GM12878 (cell line): ENCODE measurements around the gene SNCAIP. TPM values are rescaled to one million over a fixed set of nuclear protein-coding genes. Genes with fewer than 3 reads are reported as not detected.

Source experiments
- ATAC-seq: fragments of 200-7000 bp; cut with Tn5 transposase; 3 replicates; pipeline ENCODE4 v1.9.1; 2020; ENCODE audit warnings: mild to moderate bottlenecking, moderate library complexity
- BruUV-seq: library from RNA; stranded (reverse); fragments of 400-500 nt; replicated peaks from 2 replicates; lab custom pipeline; 2021; lab: Mats Ljungman, UMichigan
- CTCF ChIA-PET: fragments of 300-600 bp; sonication (Branson Sonifier 250); formaldehyde crosslinking; extraction: SDS; loops from one replicate; lab custom pipeline; 2021; ENCODE audit warnings: inconsistent platforms; lab: Yijun Ruan, JAX
- POLR2A ChIA-PET: fragments of 350-600 bp; formaldehyde crosslinking; extraction: SDS; loops from one replicate; lab custom pipeline; 2021; ENCODE audit warnings: inconsistent platforms; lab: Charles Lee
- RAD21 ChIA-PET: fragments of 300-600 bp; sonication (Branson Sonifier 250); formaldehyde crosslinking; loops from one replicate; lab custom pipeline; 2023; ENCODE audit warnings: antibody characterized with exemption; ENCODE audit not compliant: unreplicated experiment; lab: Charles Lee
- SMC1A ChIA-PET: fragments of 300-600 bp; sonication (Branson Sonifier 250); formaldehyde crosslinking; loops from one replicate; lab custom pipeline; 2023; ENCODE audit not compliant: unreplicated experiment, uncharacterized antibody; lab: Charles Lee
- DNase-seq: peaks from one replicate; pipeline ENCODE4 v3.0.0-alpha.2; 2011; ENCODE audit warnings: low read depth, low spot score
- FAIRE-seq: peaks from 3 replicates; lab custom pipeline; 2011; peaks lifted over from hg19 to GRCh38; lab: Jason Lieb, UNC
- H2AFZ ChIP-seq: 2 replicates; pipeline ENCODE4 v1.6.0; 2011; ENCODE audit warnings: low read depth, low read length, control low read depth; ENCODE audit not compliant: control insufficient read depth
- H3K27ac ChIP-seq: 2 replicates; pipeline ENCODE4 v1.5.1; 2011; ENCODE audit warnings: control low read depth; ENCODE audit not compliant: control insufficient read depth, insufficient read depth
- H3K27me3 ChIP-seq, 2 experiments: replicated peaks in 1 of 2; 2 replicates each; pipeline versions ENCODE4 v1.6.0 to v1.6.1; 2011; ENCODE audit warnings: low read length in 1 of 2; ENCODE audit not compliant: control insufficient read depth in 2 of 2, insufficient read depth in 2 of 2
- H3K36me3 ChIP-seq, 2 experiments: 2 replicates each; pipeline ENCODE4 v1.5.1; 2011; ENCODE audit warnings: low read length in 1 of 2; ENCODE audit not compliant: control insufficient read depth in 2 of 2, insufficient read depth in 2 of 2
- H3K4me1 ChIP-seq: 2 replicates; pipeline ENCODE4 v1.6.1; 2011; ENCODE audit warnings: mild to moderate bottlenecking, low read length, moderate library complexity, mixed read lengths; ENCODE audit not compliant: control insufficient read depth, insufficient read depth
- H3K4me2 ChIP-seq: 2 replicates; pipeline ENCODE4 v1.6.0; 2011; ENCODE audit warnings: control low read depth; ENCODE audit not compliant: control insufficient read depth, insufficient read depth
- H3K4me3 ChIP-seq: fragments of 200-600 bp; sonication (generic); 2 replicates; pipeline ENCODE4 v1.5.1; 2016
- H3K79me2 ChIP-seq: 2 replicates; pipeline ENCODE4 v1.6.0; 2011; ENCODE audit warnings: low read length; ENCODE audit not compliant: control insufficient read depth, insufficient read depth
- H3K9ac ChIP-seq: 2 replicates; pipeline ENCODE4 v1.8.0; 2011; ENCODE audit warnings: low read length, control low read depth, mixed read lengths; ENCODE audit not compliant: control insufficient read depth, insufficient read depth
- H3K9me3 ChIP-seq: replicated peaks from 3 replicates; pipeline ENCODE4 v1.5.1; 2011; ENCODE audit warnings: mild to moderate bottlenecking, low read length; ENCODE audit not compliant: control insufficient read depth, insufficient read depth
- H4K20me1 ChIP-seq: 2 replicates; pipeline ENCODE4 v1.6.0; 2011; ENCODE audit not compliant: control insufficient read depth, insufficient read depth
- CREM ChIP-seq: IDR thresholded peaks from 2 replicates; pipeline ENCODE4 v1.6.1; 2014; ENCODE audit warnings: antibody characterized with exemption, low read depth
- CUX1 ChIP-seq: IDR thresholded peaks from 2 replicates; pipeline ENCODE4 v1.6.1; 2012; ENCODE audit warnings: improper control_type of control experiment, low read depth, low read length; ENCODE audit not compliant: insufficient replicate concordance
- EP300 ChIP-seq, 2 experiments: fragments of 150-350 bp in 1 of 2; IDR thresholded peaks; 2 replicates each; pipeline ENCODE4 v1.6.1; 2011 to 2012; ENCODE audit warnings: low read depth in 2 of 2, low read length in 2 of 2, borderline replicate concordance in 1 of 2, improper control_type of control experiment in 1 of 2, inconsistent platforms in 1 of 2; ENCODE audit not compliant: control insufficient read depth in 1 of 2
- JUNB ChIP-seq: IDR thresholded peaks from 2 replicates; pipeline ENCODE4 v1.6.1; 2016; ENCODE audit warnings: antibody characterized with exemption, mild to moderate bottlenecking
- NFYA ChIP-seq: IDR thresholded peaks from 2 replicates; pipeline ENCODE4 v1.6.1; 2011; ENCODE audit warnings: low read depth, mild to moderate bottlenecking, low read length, improper control_type of control experiment, borderline replicate concordance
- NR2C1 ChIP-seq: fragments of 450-650 bp; IDR thresholded peaks from 2 replicates; pipeline ENCODE4 v1.6.1; 2017; ENCODE audit warnings: antibody characterized with exemption, mild to moderate bottlenecking, moderate library complexity
- PAX5 ChIP-seq: IDR thresholded peaks from 2 replicates; pipeline ENCODE4 v1.6.1; 2011; ENCODE audit warnings: low read depth, low read length, borderline replicate concordance
- STAT3 ChIP-seq: IDR thresholded peaks from 2 replicates; pipeline ENCODE4 v1.6.1; 2011; ENCODE audit warnings: low read depth, low read length, improper control_type of control experiment
- SUPT20H ChIP-seq: IDR thresholded peaks from 2 replicates; pipeline ENCODE4 v1.6.1; 2011; ENCODE audit warnings: low read depth, mild to moderate bottlenecking, low read length, moderate library complexity, borderline replicate concordance; ENCODE audit not compliant: control insufficient read depth
- YBX1 ChIP-seq: fragments of 450-650 bp; IDR thresholded peaks from 2 replicates; pipeline ENCODE4 v1.6.1; 2016; ENCODE audit warnings: antibody characterized with exemption
- ZBTB11 ChIP-seq: fragments of 450-650 bp; formaldehyde crosslinking; IDR thresholded peaks from 2 replicates; pipeline ENCODE4 v1.5.0; 2022; ENCODE audit warnings: mild to moderate bottlenecking, missing genetic modification characterization
- ZBTB33 ChIP-seq: fragments of 450-650 bp; IDR thresholded peaks from 2 replicates; pipeline ENCODE4 v1.6.1; 2017; ENCODE audit warnings: mild to moderate bottlenecking
- WGBS: methylation state at CpG from one replicate; pipeline ENCODE4 v1.1.6; 2016; ENCODE audit warnings: low lambda C conversion rate; ENCODE audit not compliant: insufficient replicate concordance, insufficient coverage; ENCODE audit errors: missing lambda C conversion rate; 5-methylcytosine and 5-hydroxymethylcytosine counted together
- in situ Hi-C: fragments of 300-500 bp; cut with MboI; formaldehyde crosslinking; loops from 9 replicates; pipeline ENCODE4 v1.14.3; 2018; ENCODE audit warnings: mixed read lengths
- intact Hi-C: fragments of 100-400 bp; cut with micrococcal nuclease; formaldehyde crosslinking; loops from one replicate; pipeline ENCODE4 v1.14.2; 2022; ENCODE audit not compliant: unreplicated experiment
- polyA plus RNA-seq, 11 experiments: library from polyadenylated mRNA; depleted of rRNA in 4 of 11; unstranded in 6 of 11; stranded (reverse) in 5 of 11; fragments of >200 nt; fragmentation: Nextera tagmentation in 4 of 11; fragmentation: Illumina TruSeq in 1 of 11; extraction: Ambion mirVana in 4 of 11; extraction: Trizol in 1 of 11; gene quantifications; 1 replicate in 1 of 11; 2 replicates in 10 of 11; pipeline versions ENCODE4 v1.2.1 to v1.2.3, GENCODE V29; 2011 to 2016; ENCODE audit warnings: inconsistent platforms in 2 of 11, missing spikeins in 2 of 11, low read depth in 1 of 11
- total RNA-seq, 4 experiments: library from RNA; depleted of rRNA in 3 of 4; stranded (reverse); fragments of >200 nt in 3 of 4; fragmentation: Illumina TruSeq in 1 of 4; extraction: Trizol in 1 of 4; gene quantifications; 2 replicates each; pipeline versions ENCODE4 v1.2.1 to v1.2.3, GENCODE V29; 2013 to 2021
- TF ChIP-seq, protein P1 (sequence below): IDR thresholded peaks from 2 replicates; pipeline ENCODE4 v1.6.1; 2012; ENCODE audit warnings: low read depth, low read length, improper control_type of control experiment

Gene SNCAIP
- total and polyA plus RNA-seq, 10 of the 15 experiments (the other 5 are each of a cell fraction or from before 2014, with no cell fraction given): 0.03 to 0.62 (median 0.16) TPM; not detected in 1

DNA sequence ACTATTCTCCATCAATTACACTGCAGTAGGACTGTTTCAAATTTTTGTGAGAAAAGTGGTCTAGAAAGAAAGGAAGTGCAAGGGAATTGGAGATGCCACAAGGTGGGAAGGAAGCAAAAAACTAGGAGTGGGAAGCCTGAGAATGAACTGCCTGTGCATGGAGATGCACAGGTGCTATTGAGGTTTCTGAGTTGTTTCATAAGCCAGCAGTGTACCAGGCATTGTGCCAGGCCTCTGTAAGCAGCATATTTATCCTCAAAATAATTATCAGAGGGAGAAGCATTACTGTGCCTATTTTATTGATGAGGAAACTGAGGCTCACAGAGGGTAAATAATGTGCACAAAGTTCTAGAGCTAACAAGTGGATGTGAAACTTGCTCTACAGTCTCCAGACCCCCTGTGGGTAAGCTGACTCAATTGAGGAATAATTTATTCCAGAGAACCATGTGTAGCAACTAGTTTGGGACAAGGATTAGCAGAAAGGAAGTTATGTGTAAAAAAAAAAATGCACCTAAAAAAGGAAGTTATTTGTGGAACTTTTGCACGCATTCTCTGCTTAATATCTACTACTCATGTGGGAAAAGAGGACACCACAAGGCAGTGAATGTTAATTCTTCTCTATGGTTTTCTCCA lies 96.7 kb downstream of the SNCAIP start:
- H3K9me3 ChIP-seq: no peaks in the 10 kb centered on the region
- H3K27ac ChIP-seq: no peak overlapping the region
- peaks cover 11% of the 10 kb centered on the region for H3K4me1 ChIP-seq
- no peak for FAIRE-seq
- BruUV-seq: no TSS peak
- no peaks in the 10 kb centered on the region for H3K27me3 ChIP-seq
- no peaks in the 10 kb centered on the region for H3K36me3 ChIP-seq
- ChIA-PET SMC1A (no interaction called here), POLR2A (no interaction called here), CTCF (interaction anchor here (1.0 kb wide), 1 partner anchor 17 kb away, joined by 3 read pairs; no protein-coding TSS in a partner anchor), RAD21 (no interaction called here)
- H3K4me2 ChIP-seq: no peak overlapping the region
- no peak for DNase-seq
- H3K4me3 ChIP-seq: no peak overlapping the region
- H3K79me2 ChIP-seq: no peaks in the 10 kb centered on the region
- H2AFZ ChIP-seq: no peak overlapping the region
- H3K9ac ChIP-seq: no peak overlapping the region
- WGBS: 84% methylated on average over 1 of the region's 1 CpG
- in situ Hi-C loops: no loop called here
- intact Hi-C loops: no loop called here
- ATAC-seq: no peak
- H4K20me1 ChIP-seq: no peaks in the 10 kb centered on the region
- TF ChIP-seq SUPT20H (no peak), CUX1 (no peak), EP300 (IDR thresholded peaks at IDR 0.05; ENCODE audit: borderline replicate concordance in 1 of 2, control insufficient read depth in 1 of 2, low read depth in 2 of 2, low read length in 2 of 2) (no peak), ZBTB33 (no peak), CREM (no peak), NR2C1 (no peak), NFYA (no peak), ZBTB11 (CRISPR knock-in tag) (no peak), STAT3 (no peak), PAX5 (no peak), YBX1 (no peak), JUNB (peak; percentile 41; the same call in 1 of the 2 replicates)
- TF ChIP-seq, protein P1, sequence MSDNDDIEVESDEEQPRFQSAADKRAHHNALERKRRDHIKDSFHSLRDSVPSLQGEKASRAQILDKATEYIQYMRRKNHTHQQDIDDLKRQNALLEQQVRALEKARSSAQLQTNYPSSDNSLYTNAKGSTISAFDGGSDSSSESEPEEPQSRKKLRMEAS: no peak
